SK-N-SH (cell line): ENCODE results near the gene MN1.

Experiments used
- CTCF ChIP-seq: fragments of 200-600 bp; sonication (generic); IDR thresholded peaks from 2 replicates; pipeline ENCODE4 v1.6.1; 2017; ENCODE audit warnings: antibody characterized with exemption, mild to moderate bottlenecking, moderate library complexity
- ELF1 ChIP-seq: IDR thresholded peaks from 2 replicates; pipeline ENCODE4 v1.4.0; 2012
- EZH2phosphoT487 ChIP-seq: fragments of 200-600 bp; sonication (generic); IDR thresholded peaks from 2 replicates; pipeline ENCODE4 v1.6.1; 2017; ENCODE audit warnings: low read depth, mixed run types, mild to moderate bottlenecking, antibody characterized with exemption, moderate library complexity, borderline replicate concordance
- SIN3A ChIP-seq: IDR thresholded peaks from 2 replicates; pipeline ENCODE4 v1.6.1; 2012; ENCODE audit warnings: low read depth, mild to moderate bottlenecking, low read length, moderate library complexity, borderline replicate concordance
- TAF1 ChIP-seq: IDR thresholded peaks from 2 replicates; pipeline ENCODE4 v1.6.1; 2012; ENCODE audit warnings: low read depth, mild to moderate bottlenecking, low read length, moderate library complexity, borderline replicate concordance
- YY1 ChIP-seq: IDR thresholded peaks from 2 replicates; pipeline ENCODE4 v1.4.0; 2012; ENCODE audit warnings: low read depth, mild to moderate bottlenecking

- TF ChIP-seq CTCF: no peak
- no peak for TF ChIP-seq ELF1
- TF ChIP-seq SIN3A: no peak
- no peak for TF ChIP-seq TAF1
- TF ChIP-seq YY1: no peak
- no peak for TF ChIP-seq EZH2phosphoT487
These were observed 9.1 kb upstream of the MN1 start for GRCh38 chr22:27810609-27811151.
